Hematopoietic multipotent progenitor cell treated with erythropoietin and hydrocortisone succinate and interleukin-3 and kit ligand, for 17 days (in vitro differentiated cells): ENCODE measurements around the gene CACNG4.

Experiments used
- DNase-seq: peaks from one replicate; pipeline ENCODE4 v3.0.0-alpha.2; 2015; ENCODE audit warnings: low spot score

The CACNG4 gene

GRCh38 chr17:66944351-66945146, 20.0 kb upstream of the CACNG4 start:
- no peak for DNase-seq

- no peak for DNase-seq
Measured at GRCh38 chr17:66945147-66945835, 19.2 kb upstream of the CACNG4 start.

- no peak for DNase-seq
Measured at GRCh38 chr17:66946251-66946650, 18.3 kb upstream of the CACNG4 start.

- DNase-seq, result no peak
Measured at GRCh38 chr17:66947311-66947710, 17.2 kb upstream of the CACNG4 start.

- DNase-seq, result no peak
Measured at GRCh38 chr17:66948061-66948750, 16.3 kb upstream of the CACNG4 start.

- DNase-seq, result no peak
Measured at GRCh38 chr17:66949501-66949900, 15.0 kb upstream of the CACNG4 start.

GRCh38 chr17:66950325-66950724, 14.2 kb upstream of the CACNG4 start:
- DNase-seq, result no peak

- DNase-seq, result no peak
Measured at GRCh38 chr17:66950886-66951604, 13.5 kb upstream of the CACNG4 start.

- no peak for DNase-seq
Measured at GRCh38 chr17:66951605-66951953, 12.9 kb upstream of the CACNG4 start.

GRCh38 chr17:66952031-66952524, 12.4 kb upstream of the CACNG4 start:
- no peak for DNase-seq

GRCh38 chr17:66952681-66953629, 11.6 kb upstream of the CACNG4 start:
- no peak for DNase-seq

- no peak for DNase-seq
Measured at GRCh38 chr17:66953630-66954020, 10.9 kb upstream of the CACNG4 start.

- no peak for DNase-seq
Measured at GRCh38 chr17:66954632-66955031, 9.9 kb upstream of the CACNG4 start.

GRCh38 chr17:66955821-66956220, 8.7 kb upstream of the CACNG4 start:
- no peak for DNase-seq

GRCh38 chr17:66956941-66957340, 7.6 kb upstream of the CACNG4 start:
- DNase-seq, result no peak

GRCh38 chr17:66957343-66957742, 7.2 kb upstream of the CACNG4 start:
- no peak for DNase-seq

GRCh38 chr17:66957951-66958579, 6.4 kb upstream of the CACNG4 start:
- DNase-seq, result no peak

- DNase-seq, result no peak
Measured at GRCh38 chr17:66959641-66960375, 4.7 kb upstream of the CACNG4 start.

- no peak for DNase-seq
Measured at GRCh38 chr17:66960613-66961012, 3.9 kb upstream of the CACNG4 start.

GRCh38 chr17:66963521-66963908, 992 bp upstream of the CACNG4 start:
- DNase-seq, result no peak
